PC-9 (cell line): ENCODE results near the gene TBC1D2. TPM values are rescaled to one million over a fixed set of nuclear protein-coding genes. Genes with fewer than 3 reads are reported as not detected.

Experiments
- BruUV-seq: library from RNA; stranded (reverse); fragments of 400-500 nt; replicated peaks from 2 replicates; lab custom pipeline; 2021; lab: Mats Ljungman, UMichigan
- CTCF ChIA-PET: fragments of 300-600 bp; sonication (Branson Sonifier 250); formaldehyde crosslinking; loops from one replicate; lab custom pipeline; 2022; ENCODE audit warnings: antibody characterized with exemption; lab: Charles Lee
- POLR2A ChIA-PET: fragments of 300-600 bp; sonication (Branson Sonifier 250); formaldehyde crosslinking; loops from one replicate; lab custom pipeline; 2022; ENCODE audit warnings: antibody characterized with exemption; ENCODE audit not compliant: unreplicated experiment; lab: Charles Lee
- DNase-seq, 2 experiments: peaks; one replicate each; pipeline versions ENCODE4 v3.0.0 to v3.0.0-alpha.2; 2015 to 2022; ENCODE audit warnings: mixed read lengths in 1 of 2
- H2AFZ ChIP-seq: fragments of 200-600 bp; sonication (generic); 2 replicates; pipeline ENCODE4 v1.8.1; 2017; ENCODE audit warnings: antibody characterized with exemption
- H3F3A ChIP-seq: fragments of 200-600 bp; sonication (generic); 2 replicates; pipeline ENCODE4 v1.8.1; 2017; ENCODE audit warnings: antibody characterized with exemption, mild to moderate bottlenecking, low read depth; ENCODE audit not compliant: insufficient read depth
- H3K27ac ChIP-seq: fragments of 200-600 bp; sonication (generic); 2 replicates; pipeline ENCODE4 v1.6.1; 2016; ENCODE audit warnings: mixed run types
- H3K27me3 ChIP-seq: fragments of 200-600 bp; sonication (generic); 2 replicates; pipeline ENCODE4 v1.6.1; 2016; ENCODE audit warnings: low read depth, mixed run types; ENCODE audit not compliant: insufficient read depth
- H3K36me3 ChIP-seq: fragments of 200-600 bp; sonication (generic); 2 replicates; pipeline ENCODE4 v1.6.1; 2016; ENCODE audit warnings: low read depth, mixed run types
- H3K4me1 ChIP-seq: fragments of 200-600 bp; sonication (generic); replicated peaks from 2 replicates; pipeline ENCODE4 v1.6.1; 2016; ENCODE audit warnings: mixed run types; ENCODE audit not compliant: insufficient read depth
- H3K4me2 ChIP-seq: fragments of 200-600 bp; sonication (generic); 2 replicates; pipeline ENCODE4 v1.6.1; 2017; ENCODE audit warnings: mixed run types
- H3K4me3 ChIP-seq: fragments of 200-600 bp; sonication (generic); 2 replicates; pipeline ENCODE4 v1.6.1; 2016; ENCODE audit warnings: mixed run types
- H3K79me2 ChIP-seq: fragments of 200-600 bp; sonication (generic); 2 replicates; pipeline ENCODE4 v1.6.1; 2017; ENCODE audit warnings: low read depth, mixed run types
- H3K9me2 ChIP-seq: fragments of 200-600 bp; sonication (generic); 2 replicates; pipeline ENCODE4 v1.8.1; 2017; ENCODE audit warnings: mild to moderate bottlenecking; ENCODE audit not compliant: insufficient read depth
- H3K9me3 ChIP-seq: fragments of 200-600 bp; sonication (generic); 2 replicates; pipeline ENCODE4 v1.8.1; 2016; ENCODE audit warnings: low read depth; ENCODE audit not compliant: insufficient read depth
- H4K20me1 ChIP-seq: fragments of 200-600 bp; sonication (generic); 2 replicates; pipeline ENCODE4 v1.8.1; 2017; ENCODE audit not compliant: insufficient read depth
- CTCF ChIP-seq: fragments of 200-600 bp; sonication (generic); conservative IDR thresholded peaks from 2 replicates; pipeline ENCODE4 v1.6.1; 2017; ENCODE audit warnings: mixed run types, antibody characterized with exemption, mild to moderate bottlenecking, moderate library complexity
- EZH2 ChIP-seq: fragments of 200-600 bp; sonication (generic); IDR thresholded peaks from 2 replicates; pipeline ENCODE4 v1.8.0; 2017; ENCODE audit warnings: antibody characterized with exemption, low read depth
- intact Hi-C: fragments of 100-400 bp; cut with micrococcal nuclease; formaldehyde crosslinking; loops from one replicate; pipeline ENCODE4 v1.10.0; 2022; ENCODE audit not compliant: unreplicated experiment
- total RNA-seq: library from RNA; stranded (reverse); gene quantifications from 2 replicates; pipeline ENCODE4 v1.2.3, GENCODE V29; 2021

TBC1D2 gene
- total RNA-seq, 1 experiment from 2014 or later: 44.7 TPM

GRCh38 chr9:98256756-98257155, 1.3 kb upstream of the TBC1D2 start:
- POLR2A ChIA-PET: interaction anchor here (0.7 to 1.1 kb wide), 2 partner anchors 18 to 334 kb away, joined by 4 to 7 read pairs; partner anchors contain the start of gene TRMO
- CTCF ChIA-PET: interaction anchor here (0.6 to 1.6 kb wide), 5 partner anchors 40 to 604 kb away, joined by 3 to 7 read pairs (median 5); no protein-coding TSS in a partner anchor

GRCh38 chr9:98255061-98255577, 330 bp downstream of the TBC1D2 start:
- ChIA-PET CTCF (interaction anchor here (0.6 to 1.0 kb wide), 2 partner anchors 181 to 364 kb away, joined by 3 to 4 read pairs; no protein-coding TSS in a partner anchor), POLR2A (interaction anchor here (0.6 to 1.0 kb wide), 6 partner anchors 23 to 438 kb away, joined by 3 to 9 read pairs (median 4); no protein-coding TSS in a partner anchor)
- H4K20me1 ChIP-seq: no peaks in the 10 kb centered on the region
- H3K27ac ChIP-seq: peak overlapping the region; percentile 16
- no peak for DNase-seq
- TSS peak; percentile 79 for BruUV-seq
- H2AFZ ChIP-seq: peak overlapping the region; percentile 83
- no peaks in the 10 kb centered on the region for H3K9me2 ChIP-seq
- H3K4me2 ChIP-seq: peak overlapping the region; percentile 93
- intact Hi-C loops: loop anchor here (10.0 kb wide), 1 partner anchor 540 kb away; no protein-coding TSS in a partner anchor
- H3K4me1 ChIP-seq: peaks cover 55% of the 10 kb centered on the region
- no peaks in the 10 kb centered on the region for H3K36me3 ChIP-seq
- H3K4me3 ChIP-seq: peak overlapping the region; percentile 76
- TF ChIP-seq CTCF (no peak), EZH2 (no peak)
- H3K27me3 ChIP-seq: no peaks in the 10 kb centered on the region
- H3K9me3 ChIP-seq: no peaks in the 10 kb centered on the region
- peaks cover 54% of the 10 kb centered on the region for H3F3A ChIP-seq
- peaks cover 48% of the 10 kb centered on the region for H3K79me2 ChIP-seq

More at GRCh38 chr9:98256756-98257155, 1.3 kb upstream of the TBC1D2 start:
- Histone ChIP-seq H3K4me1 (peaks cover 39% of the 10 kb centered on the region), H3F3A (peaks cover 41% of the 10 kb centered on the region), H3K27me3 (no peaks in the 10 kb centered on the region), H3K9me2 (no peaks in the 10 kb centered on the region), H3K36me3 (no peaks in the 10 kb centered on the region), H3K79me2 (peaks cover 43% of the 10 kb centered on the region), H3K9me3 (no peaks in the 10 kb centered on the region), H4K20me1 (no peaks in the 10 kb centered on the region), H3K4me3 (peak overlapping the region; percentile 76), H2AFZ (peak overlapping the region; percentile 83), H3K4me2 (peak overlapping the region; percentile 98), H3K27ac (peak overlapping the region; percentile 82)
- TF ChIP-seq CTCF: no peak
- no peak for TF ChIP-seq EZH2
- TSS peak; percentile 39 for BruUV-seq
- intact Hi-C loops: loop anchor here (10.0 kb wide), 1 partner anchor 542 kb away; no protein-coding TSS in a partner anchor
- no peak for DNase-seq

- H3K27ac ChIP-seq: peak overlapping the region; percentile 16
- POLR2A ChIA-PET: no interaction called here
Measured at GRCh38 chr9:98254228-98255060, 1.0 kb downstream of the TBC1D2 start.

More at GRCh38 chr9:98254228-98255060, 1.0 kb downstream of the TBC1D2 start:
- intact Hi-C loops: loop anchor here (10.0 kb wide), 1 partner anchor 540 kb away; no protein-coding TSS in a partner anchor
- peak overlapping the region; percentile 76 for H3K4me3 ChIP-seq
- no peak for DNase-seq
- no peaks in the 10 kb centered on the region for H3K36me3 ChIP-seq
- H3K4me1 ChIP-seq: peaks cover 62% of the 10 kb centered on the region
- peak overlapping the region; percentile 83 for H2AFZ ChIP-seq
- peak overlapping the region; percentile 93 for H3K4me2 ChIP-seq
- CTCF ChIA-PET: no interaction called here
- H3K9me2 ChIP-seq: no peaks in the 10 kb centered on the region
- H4K20me1 ChIP-seq: no peaks in the 10 kb centered on the region
- no TSS peak for BruUV-seq
- peaks cover 61% of the 10 kb centered on the region for H3F3A ChIP-seq
- no peaks in the 10 kb centered on the region for H3K9me3 ChIP-seq
- no peak for TF ChIP-seq EZH2
- no peak for TF ChIP-seq CTCF
- no peaks in the 10 kb centered on the region for H3K27me3 ChIP-seq
- H3K79me2 ChIP-seq: peaks cover 55% of the 10 kb centered on the region
